Stomach smooth muscle (tissue), 2 donors: ENCODE results near the gene ARHGAP42.
A peak's percentile ranks its signal among the peaks of the same experiment; 100 is the strongest.
"Not testable (repeated sequence)": the region's sequence is repeated elsewhere in the genome, so short reads cannot be mapped to it uniquely, and the experiment has no call there.

Source experiments
- H3K27ac ChIP-seq: one replicate; pipeline ENCODE4 v1.7.0; 2013; ENCODE audit warnings: mild to moderate bottlenecking, low read length, inconsistent platforms
- H3K27me3 ChIP-seq, 2 donors: one replicate each; pipeline ENCODE4 v1.7.0; 2013; ENCODE audit warnings: low read length in 2 of 2; ENCODE audit not compliant: insufficient read depth in 2 of 2, control insufficient read depth in 1 of 2
- H3K36me3 ChIP-seq, 2 donors: one replicate each; pipeline ENCODE4 v1.7.0; 2013; ENCODE audit warnings: low read length in 2 of 2; ENCODE audit not compliant: control insufficient read depth in 2 of 2, insufficient read depth in 2 of 2
- H3K4me1 ChIP-seq: one replicate; pipeline ENCODE4 v1.7.0; 2013; ENCODE audit warnings: low read length; ENCODE audit not compliant: control insufficient read depth, insufficient read depth
- H3K4me3 ChIP-seq, 2 donors: one replicate each; pipeline ENCODE4 v1.7.0; 2013; ENCODE audit warnings: low read length in 2 of 2
- H3K9ac ChIP-seq, 2 donors: one replicate each; pipeline ENCODE4 v1.7.0; 2013; ENCODE audit warnings: low read length in 2 of 2, mild to moderate bottlenecking in 1 of 2
- H3K9me3 ChIP-seq, 2 donors: one replicate each; pipeline ENCODE4 v1.7.0; 2013; ENCODE audit warnings: low read length in 2 of 2; ENCODE audit not compliant: control insufficient read depth in 2 of 2
- donor health status: healthy.
- donor health status: Pancreatic carcinoma.

The ARHGAP42 gene

DNA sequence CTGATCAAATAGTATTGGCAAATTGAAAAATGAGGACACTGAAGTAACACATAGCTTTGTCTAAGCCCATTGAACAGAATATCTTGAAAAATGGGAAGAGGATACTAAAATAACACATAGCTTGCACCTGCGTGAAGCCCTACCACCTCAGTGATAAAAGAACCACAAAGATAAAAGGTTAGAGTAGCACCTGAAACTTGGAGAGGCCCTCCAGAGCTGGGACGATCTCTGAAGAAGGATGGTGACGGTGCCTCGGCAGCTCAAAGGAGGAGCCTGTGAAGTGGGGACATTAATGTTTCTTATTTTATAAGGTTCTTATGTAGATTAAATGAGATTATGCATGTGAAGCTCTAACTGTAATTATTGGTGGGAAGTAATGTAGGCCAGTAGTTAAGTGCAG, 23.1 kb upstream of the ARHGAP42 start:
- Histone ChIP-seq H3K4me3 (no peak overlapping the region), H3K9ac (no peak overlapping the region), H3K4me1 (no peaks in the 10 kb centered on the region), H3K9me3 (no peaks in the 10 kb centered on the region), H3K36me3 (no peaks in the 10 kb centered on the region), H3K27me3 (no peaks in the 10 kb centered on the region), H3K27ac (no peak overlapping the region)

- H3K36me3 ChIP-seq, H3K9ac ChIP-seq, H3K4me3 ChIP-seq, H3K9me3 ChIP-seq, H3K4me1 ChIP-seq, H3K27me3 ChIP-seq, H3K27ac ChIP-seq: not testable (repeated sequence)
These were observed 20.3 kb upstream of the ARHGAP42 start for GRCh38 chr11:100666816-100667215.

DNA sequence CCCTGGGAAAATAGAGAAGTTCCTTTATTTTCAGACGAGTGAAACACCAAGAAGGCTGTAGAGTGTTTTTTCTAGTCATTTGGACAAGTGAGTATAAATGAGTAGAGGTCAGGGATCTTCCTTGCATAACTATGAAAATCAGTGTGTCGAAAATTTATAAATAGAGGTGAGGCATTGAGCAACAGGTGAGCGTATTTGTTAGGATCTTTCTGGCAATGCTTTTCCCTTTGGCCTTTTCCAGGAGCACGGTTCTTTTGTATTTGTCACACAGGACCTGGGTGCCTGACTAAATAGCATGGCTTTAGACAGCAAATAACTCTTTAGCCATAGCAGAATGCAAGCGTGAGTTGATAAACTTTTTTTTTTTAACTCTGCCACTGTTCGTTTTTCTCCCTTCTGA, 19.6 kb upstream of the ARHGAP42 start:
- Histone ChIP-seq H3K9ac (no peak overlapping the region), H3K9me3 (no peaks in the 10 kb centered on the region), H3K27ac (no peak overlapping the region), H3K27me3 (no peaks in the 10 kb centered on the region), H3K4me3 (no peak overlapping the region), H3K36me3 (no peaks in the 10 kb centered on the region), H3K4me1 (peaks cover under 1% of the 10 kb centered on the region)

DNA sequence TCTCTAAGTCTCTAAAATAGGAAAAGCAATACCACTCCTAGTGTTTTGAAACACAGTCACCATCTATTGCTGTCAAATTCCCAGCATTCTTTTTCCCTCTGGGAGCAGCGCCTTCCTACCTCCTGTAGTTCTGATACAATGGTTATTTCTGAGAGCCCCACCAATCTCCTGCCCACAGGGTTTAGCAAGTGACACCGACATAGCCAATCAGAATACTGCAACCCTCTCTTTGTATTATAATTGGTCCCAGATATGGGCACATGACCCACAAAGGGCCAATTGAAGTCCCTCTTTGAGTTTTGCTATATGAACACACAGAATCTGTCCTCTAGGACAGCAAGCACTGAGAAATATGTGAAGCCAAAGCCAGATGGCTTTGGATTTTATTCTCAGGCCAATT, 16.9 kb upstream of the ARHGAP42 start:
- no peak overlapping the region for H3K4me3 ChIP-seq
- H3K4me1 ChIP-seq: peaks cover 7% of the 10 kb centered on the region
- no peaks in the 10 kb centered on the region for H3K27me3 ChIP-seq
- no peak overlapping the region for H3K27ac ChIP-seq
- no peak overlapping the region for H3K9ac ChIP-seq
- H3K9me3 ChIP-seq: no peaks in the 10 kb centered on the region
- no peaks in the 10 kb centered on the region for H3K36me3 ChIP-seq

- H3K36me3 ChIP-seq: no peaks in the 10 kb centered on the region
- H3K27ac ChIP-seq: no peak overlapping the region
- H3K4me3 ChIP-seq: no peak overlapping the region
- H3K9me3 ChIP-seq: no peaks in the 10 kb centered on the region
- H3K9ac ChIP-seq: no peak overlapping the region
- H3K4me1 ChIP-seq: peaks cover 7% of the 10 kb centered on the region
- H3K27me3 ChIP-seq: no peaks in the 10 kb centered on the region
These were observed 15.6 kb upstream of the ARHGAP42 start for GRCh38 chr11:100671471-100671870.

- H3K27ac ChIP-seq: peak overlapping the region; percentile 25
These were observed 14.5 kb upstream of the ARHGAP42 start for GRCh38 chr11:100672498-100673033.

GRCh38 chr11:100673063-100673462, 14.0 kb upstream of the ARHGAP42 start:
- no peaks in the 10 kb centered on the region for H3K9me3 ChIP-seq

More at GRCh38 chr11:100672498-100673033, 14.5 kb upstream of the ARHGAP42 start:
- H3K4me3 ChIP-seq: no peak overlapping the region
- H3K9me3 ChIP-seq: no peaks in the 10 kb centered on the region
- no peak overlapping the region for H3K9ac ChIP-seq
- H3K36me3 ChIP-seq: no peaks in the 10 kb centered on the region
- no peaks in the 10 kb centered on the region for H3K27me3 ChIP-seq
- H3K4me1 ChIP-seq: peaks cover 7% of the 10 kb centered on the region

DNA sequence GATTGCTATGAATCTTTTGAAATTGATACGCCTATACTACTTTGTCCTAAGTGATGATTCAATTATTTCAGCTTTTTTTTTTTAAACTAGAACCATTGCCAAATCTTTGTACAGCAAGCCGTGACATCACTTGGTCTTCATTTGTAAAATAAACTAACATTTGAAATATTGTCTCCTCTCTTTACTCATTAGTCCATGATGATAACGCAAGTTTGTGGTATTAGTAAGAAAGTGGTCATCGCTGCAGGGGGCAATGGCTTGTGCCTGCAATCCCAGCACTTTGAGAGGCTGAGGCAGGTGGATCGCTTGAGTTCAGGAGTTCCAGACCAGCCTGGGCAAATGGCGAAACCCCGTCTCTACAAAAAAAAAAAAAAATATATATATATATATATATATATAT, 12.9 kb upstream of the ARHGAP42 start:
- peaks cover 7% of the 10 kb centered on the region for H3K4me1 ChIP-seq
- no peak overlapping the region for H3K9ac ChIP-seq
- H3K27me3 ChIP-seq: no peaks in the 10 kb centered on the region
- no peaks in the 10 kb centered on the region for H3K36me3 ChIP-seq
- no peaks in the 10 kb centered on the region for H3K9me3 ChIP-seq
- no peak overlapping the region for H3K27ac ChIP-seq
- H3K4me3 ChIP-seq: no peak overlapping the region

More at GRCh38 chr11:100673063-100673462, 14.0 kb upstream of the ARHGAP42 start:
- no peaks in the 10 kb centered on the region for H3K36me3 ChIP-seq
- H3K27me3 ChIP-seq: no peaks in the 10 kb centered on the region
- peak overlapping the region; percentile 25 for H3K27ac ChIP-seq
- peaks cover 7% of the 10 kb centered on the region for H3K4me1 ChIP-seq
- no peak overlapping the region for H3K9ac ChIP-seq
- H3K4me3 ChIP-seq: no peak overlapping the region

GRCh38 chr11:100675115-100675650, 11.9 kb upstream of the ARHGAP42 start:
- no peaks in the 10 kb centered on the region for H3K9me3 ChIP-seq
- H3K4me1 ChIP-seq: peaks cover 7% of the 10 kb centered on the region
- H3K9ac ChIP-seq: no peak overlapping the region
- H3K27me3 ChIP-seq: no peaks in the 10 kb centered on the region
- H3K36me3 ChIP-seq: no peaks in the 10 kb centered on the region
- H3K4me3 ChIP-seq: no peak overlapping the region
- H3K27ac ChIP-seq: no peak overlapping the region

GRCh38 chr11:100676901-100677300, 10.2 kb upstream of the ARHGAP42 start:
- Histone ChIP-seq H3K9me3 (no peaks in the 10 kb centered on the region), H3K27ac (no peak overlapping the region), H3K4me1 (peaks cover 7% of the 10 kb centered on the region), H3K27me3 (no peaks in the 10 kb centered on the region), H3K36me3 (no peaks in the 10 kb centered on the region), H3K9ac (no peak overlapping the region), H3K4me3 (no peak overlapping the region)

- peaks cover 3% of the 10 kb centered on the region for H3K4me1 ChIP-seq
- no peak overlapping the region for H3K27ac ChIP-seq
- H3K9me3 ChIP-seq: no peaks in the 10 kb centered on the region
- no peak overlapping the region for H3K4me3 ChIP-seq
- no peak overlapping the region for H3K9ac ChIP-seq
- no peaks in the 10 kb centered on the region for H3K27me3 ChIP-seq
- no peaks in the 10 kb centered on the region for H3K36me3 ChIP-seq
These were observed 9.3 kb upstream of the ARHGAP42 start for GRCh38 chr11:100677796-100678195.
